ENCODE measurements around the gene RCN1.
"Not testable (repeated sequence)": the region's sequence is repeated elsewhere in the genome, so short reads cannot be mapped to it uniquely, and the experiment has no call there.

Gene RCN1

DNA sequence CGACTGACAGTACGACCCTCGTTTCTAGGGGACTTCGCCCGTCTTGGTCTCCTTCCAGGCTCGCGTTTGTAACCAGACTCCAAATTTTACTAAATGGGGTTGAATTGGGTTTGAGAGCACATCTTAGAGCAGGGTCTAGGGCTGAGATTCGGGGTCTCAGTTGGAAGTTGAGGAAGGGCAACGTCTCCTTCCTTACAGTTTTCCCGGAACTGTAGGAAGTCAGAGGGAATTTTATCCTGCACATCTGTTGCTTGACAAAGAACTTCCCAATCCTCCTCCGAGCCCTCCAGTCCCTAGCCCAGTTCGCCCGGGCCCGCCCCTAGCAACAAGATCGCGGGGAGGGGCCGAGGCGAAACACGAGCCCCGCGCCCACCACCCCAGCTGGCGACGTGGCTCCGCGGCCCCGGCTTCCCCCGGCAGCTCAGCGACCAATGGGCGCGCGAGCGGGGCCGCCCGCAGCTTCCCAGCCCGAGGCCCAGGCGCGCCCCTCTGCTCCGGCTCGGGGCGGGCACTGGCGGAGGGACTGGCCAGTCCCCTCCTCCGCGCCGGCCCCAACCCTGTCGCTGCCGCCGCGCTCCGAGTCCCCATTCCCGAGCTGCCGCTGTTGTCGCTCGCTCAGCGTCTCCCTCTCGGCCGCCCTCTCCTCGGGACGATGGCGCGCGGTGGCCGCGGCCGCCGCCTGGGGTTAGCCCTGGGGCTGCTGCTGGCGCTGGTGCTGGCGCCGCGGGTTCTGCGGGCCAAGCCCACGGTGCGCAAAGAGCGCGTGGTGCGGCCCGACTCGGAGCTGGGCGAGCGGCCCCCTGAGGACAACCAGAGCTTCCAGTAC lies at the start of gene RCN1:
Gene RCN1 (plus strand): TSS at position 530 of the 826 bp plus-strand sequence. CDS start 123 bp downstream, at position 653.
- DNase-seq, result peak; percentile 96

DNA sequence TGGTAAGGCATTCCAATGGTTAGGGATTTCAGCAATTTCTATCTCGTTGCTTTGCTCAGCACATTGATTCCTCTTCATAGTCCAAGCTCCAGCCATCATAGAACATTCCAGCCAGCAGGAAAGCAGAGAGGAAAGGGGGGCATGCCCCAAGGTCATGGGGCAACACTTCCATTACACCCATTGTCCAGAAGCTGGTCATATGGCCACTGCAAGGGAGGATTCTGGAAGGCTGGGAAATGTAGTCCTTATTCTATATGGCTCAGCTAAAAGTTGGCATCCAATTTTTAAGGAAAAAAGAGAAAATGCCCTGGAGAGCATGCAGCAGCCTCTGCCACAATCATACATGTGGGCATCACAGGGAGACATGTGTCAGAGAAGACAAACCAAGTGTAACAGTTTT lies 47.1 kb upstream of the RCN1 start:
- no peak for DNase-seq

DNA sequence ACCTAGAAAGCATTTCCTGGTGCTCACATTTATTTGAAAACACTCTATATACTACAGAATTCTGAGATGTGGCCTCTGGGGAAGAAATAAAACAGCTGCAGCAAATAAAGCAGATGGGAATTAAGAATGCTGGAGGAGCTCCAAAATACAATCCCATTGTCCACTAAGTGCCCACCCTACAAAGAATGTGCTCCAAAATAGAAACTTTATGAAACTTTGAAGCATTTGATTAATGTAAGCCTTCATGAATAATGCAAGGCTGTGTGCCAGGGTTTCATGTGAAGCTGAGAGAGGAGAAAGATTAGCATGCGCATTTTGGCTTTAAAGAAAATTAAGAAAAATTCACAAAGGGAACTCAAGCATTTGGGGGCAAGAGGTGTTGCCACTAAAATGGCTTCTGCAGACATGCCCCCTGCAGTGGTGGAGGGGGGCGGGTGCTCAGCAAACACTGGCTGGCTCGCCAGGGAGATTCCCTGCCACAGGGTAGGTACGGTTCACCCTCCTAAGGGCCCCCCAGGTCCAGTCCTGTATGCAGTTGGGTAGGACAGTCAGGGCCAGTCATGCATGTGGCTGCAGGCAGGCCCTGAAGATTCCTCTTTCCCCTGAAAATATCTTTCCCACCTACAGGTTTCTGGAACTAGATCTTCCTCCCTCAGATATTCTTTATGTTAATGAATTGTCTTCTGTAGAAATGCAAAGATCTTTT lies 46.6 kb upstream of the RCN1 start:
- no peak for DNase-seq

DNA sequence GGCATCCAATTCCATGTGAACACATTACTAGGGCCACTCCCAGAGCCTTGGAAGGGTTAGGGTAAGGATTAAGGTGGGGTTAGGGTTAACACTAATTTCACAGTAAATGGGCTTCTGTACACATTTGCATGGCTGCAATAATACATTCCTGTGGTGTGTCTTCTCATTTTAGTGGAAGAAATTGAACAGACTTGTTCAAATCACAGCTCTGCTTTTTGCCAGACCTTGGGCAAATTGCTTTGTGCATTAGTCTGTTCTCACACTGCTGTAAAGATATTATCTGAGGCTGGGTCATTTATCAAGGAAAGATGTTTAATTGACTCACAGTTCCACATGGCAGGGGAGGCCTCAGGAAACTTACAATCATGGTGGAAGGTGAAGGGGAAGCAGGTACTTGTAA lies 45.4 kb upstream of the RCN1 start:
- no peak for DNase-seq

DNA sequence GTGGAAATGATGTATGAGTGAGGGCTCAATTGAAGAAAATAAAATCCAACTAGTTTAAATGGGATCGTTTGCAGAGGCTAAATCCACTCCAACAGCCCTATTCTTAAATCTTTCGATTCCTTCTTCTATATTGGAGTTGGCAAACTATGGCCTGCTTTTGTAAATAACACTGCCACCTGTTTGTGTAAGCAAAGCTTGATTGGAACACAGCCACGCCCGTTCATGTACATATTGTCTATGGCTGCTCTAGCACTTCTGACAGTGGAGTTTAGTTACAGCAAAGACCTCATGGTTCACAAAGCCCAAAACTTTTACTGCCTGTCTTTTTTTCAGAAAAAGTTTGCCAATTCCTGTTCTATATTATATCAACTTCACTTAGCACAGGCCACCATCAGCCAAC lies 40.6 kb upstream of the RCN1 start:
- DNase-seq, result no peak

DNA sequence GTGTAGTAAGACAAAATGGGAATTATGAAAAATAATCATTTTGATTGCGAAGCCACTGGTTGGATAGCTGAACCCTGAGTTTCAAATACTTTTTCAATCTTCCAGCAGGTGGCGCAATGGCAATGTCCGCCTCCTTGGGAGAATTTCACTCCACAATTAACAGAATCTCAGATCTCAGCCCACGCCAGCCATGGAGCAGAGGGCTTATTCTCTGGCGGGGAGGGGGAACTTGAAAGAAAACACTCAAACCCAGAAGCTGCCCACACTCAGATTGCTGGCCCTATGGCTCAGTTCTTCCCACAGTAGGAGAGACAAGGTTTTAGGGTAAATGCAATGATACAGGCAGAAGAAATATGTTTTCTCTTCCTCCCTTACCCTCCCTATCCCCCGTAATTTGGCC lies 38.7 kb upstream of the RCN1 start:
- peak; percentile 59 for DNase-seq

DNA sequence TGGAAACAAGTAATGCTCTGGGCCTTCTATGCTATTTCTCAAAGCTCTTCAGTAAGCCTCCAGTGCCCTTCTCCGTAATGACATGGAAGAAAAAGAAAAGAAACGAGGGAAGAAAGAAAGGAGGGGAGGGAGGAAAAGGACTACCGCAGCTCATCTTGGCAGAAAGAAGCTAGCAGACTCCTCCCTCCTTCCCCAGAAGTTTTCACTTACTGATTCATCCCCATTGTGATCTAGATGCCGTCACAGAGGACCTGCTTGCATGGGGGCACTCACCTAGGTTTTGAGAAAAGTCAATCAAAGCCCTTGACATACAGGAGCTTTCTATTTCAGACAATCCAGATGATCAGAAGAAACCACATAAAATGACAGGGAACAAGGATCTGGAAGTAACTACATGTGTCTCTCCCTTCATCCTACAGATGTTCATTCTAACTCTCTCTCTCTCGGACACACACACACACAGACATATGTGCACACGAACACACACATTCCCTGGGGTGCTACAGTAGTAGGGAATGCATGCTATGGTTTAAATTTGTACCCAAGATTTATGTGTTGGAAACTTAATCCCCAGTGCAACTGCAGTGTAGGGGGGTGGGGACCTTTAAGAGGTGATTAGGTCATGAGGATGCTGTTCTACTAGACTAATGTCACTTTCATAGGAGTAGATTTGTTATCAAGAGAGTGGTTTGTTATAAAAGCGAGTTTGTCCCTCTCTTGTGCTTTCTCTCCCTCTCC lies 37.6 kb upstream of the RCN1 start:
- peak; percentile 18 for DNase-seq

DNA sequence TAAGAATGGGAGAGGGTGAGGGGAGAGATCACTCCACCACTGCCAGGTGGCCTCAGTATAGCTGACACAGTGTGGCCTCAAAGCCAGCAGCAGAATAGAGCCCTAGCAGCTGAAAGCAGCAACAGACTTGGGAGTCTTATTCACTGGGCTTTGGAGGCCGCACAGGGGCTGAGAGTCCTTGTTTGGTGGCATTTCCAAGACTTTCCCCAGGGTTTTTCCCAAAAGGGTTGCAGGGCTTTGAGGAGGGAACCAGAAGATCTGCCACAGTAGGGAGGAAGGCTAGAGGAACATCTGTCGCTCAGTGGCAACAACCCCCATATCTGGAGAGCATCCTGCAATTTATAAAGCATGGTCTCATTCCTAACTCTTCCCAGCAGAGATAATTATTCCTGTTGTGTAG lies 35.0 kb upstream of the RCN1 start:
- no peak for DNase-seq

DNA sequence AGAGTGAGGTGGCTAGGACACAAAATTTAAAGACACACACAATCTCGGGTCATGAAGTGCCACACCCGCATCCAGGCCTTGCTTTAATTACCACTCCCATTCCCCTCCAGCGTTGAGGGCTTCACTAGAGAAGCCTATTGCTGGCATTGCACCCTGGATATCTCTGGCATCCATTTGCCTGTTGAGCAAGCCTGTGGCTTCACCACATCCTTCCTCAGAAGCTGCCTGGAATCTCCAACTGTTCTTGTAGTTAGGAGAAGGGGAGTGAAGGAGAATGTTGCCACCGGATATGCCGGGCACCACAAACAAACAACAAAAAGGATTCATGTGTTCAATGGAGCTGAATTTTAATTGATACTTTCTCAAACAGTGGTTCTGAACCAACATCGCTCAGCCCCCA lies 34.4 kb upstream of the RCN1 start:
- DNase-seq, result no peak

DNA sequence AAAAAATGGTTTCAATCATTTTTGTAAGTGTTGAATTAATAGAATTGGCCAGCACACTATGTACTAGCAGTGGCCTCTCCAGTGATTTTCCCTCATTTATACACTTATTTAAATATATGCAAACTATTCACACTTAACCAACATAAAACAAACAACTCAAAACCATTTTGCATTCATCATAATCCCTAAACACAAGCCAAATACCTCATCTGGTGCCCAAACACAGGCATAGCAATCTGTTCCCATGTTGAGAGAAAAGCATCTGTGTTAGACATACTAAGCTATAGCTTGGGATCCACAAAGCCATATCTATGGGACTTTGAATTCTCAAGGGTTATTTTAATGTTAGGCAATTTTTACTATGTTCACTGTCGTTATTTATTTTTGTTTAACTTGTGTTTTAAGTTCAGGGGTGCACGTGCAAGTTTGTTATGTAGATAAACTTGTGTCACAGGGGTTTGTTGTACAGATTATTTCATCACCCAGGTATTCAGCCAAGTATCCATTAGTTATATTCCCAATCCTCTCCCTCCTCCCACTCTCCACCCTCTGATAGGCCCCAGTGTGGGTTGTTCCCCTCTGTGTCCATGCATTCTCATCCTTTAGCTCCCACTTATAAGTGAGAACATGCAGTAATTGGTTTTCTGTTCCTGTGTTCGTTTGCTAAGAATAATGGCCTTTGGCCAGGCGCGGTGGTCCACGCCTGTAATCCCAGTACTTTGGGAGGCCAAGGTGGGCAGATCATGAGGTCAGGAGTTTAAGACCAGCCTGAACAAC lies 31.0 kb upstream of the RCN1 start:
- no peak for DNase-seq

DNA sequence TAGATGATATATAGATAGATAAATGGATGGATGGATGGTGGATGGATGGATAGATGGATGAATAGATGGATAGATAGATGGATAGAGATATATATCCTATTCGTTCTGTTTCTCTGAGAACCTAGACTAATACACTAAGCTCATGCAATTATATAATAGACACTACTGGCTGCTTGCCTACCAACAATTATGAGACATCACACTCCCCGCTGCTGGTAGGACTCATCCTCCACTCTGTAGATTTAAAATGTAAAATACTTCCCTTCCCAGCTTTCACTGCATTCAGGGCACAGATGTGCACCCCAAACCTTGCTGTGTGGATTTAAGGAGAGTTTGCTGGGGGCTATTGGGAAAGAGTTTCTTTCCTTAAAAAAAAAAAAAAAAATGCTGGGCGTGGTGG lies 28.3 kb upstream of the RCN1 start:
- no peak for DNase-seq

DNA sequence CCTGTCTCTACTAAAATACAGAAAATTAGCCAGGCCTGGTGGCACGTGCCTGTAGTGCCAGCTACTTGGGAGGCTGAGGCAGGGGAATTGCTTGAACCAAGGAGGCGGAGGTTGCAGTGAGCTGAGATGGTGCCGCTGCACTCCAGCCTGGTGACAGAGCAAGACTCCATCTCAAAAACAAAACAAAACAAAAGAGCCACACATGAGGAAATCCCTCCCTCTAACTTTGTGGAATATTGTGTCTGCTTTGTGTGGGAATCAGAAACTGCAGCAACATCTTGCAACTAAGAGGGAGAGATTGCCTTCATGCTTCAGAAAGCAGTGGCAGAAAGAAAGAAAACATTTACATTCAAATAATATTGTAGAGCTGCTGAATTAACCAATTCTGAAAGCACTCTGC lies 27.8 kb upstream of the RCN1 start:
- not testable (repeated sequence) for DNase-seq

DNA sequence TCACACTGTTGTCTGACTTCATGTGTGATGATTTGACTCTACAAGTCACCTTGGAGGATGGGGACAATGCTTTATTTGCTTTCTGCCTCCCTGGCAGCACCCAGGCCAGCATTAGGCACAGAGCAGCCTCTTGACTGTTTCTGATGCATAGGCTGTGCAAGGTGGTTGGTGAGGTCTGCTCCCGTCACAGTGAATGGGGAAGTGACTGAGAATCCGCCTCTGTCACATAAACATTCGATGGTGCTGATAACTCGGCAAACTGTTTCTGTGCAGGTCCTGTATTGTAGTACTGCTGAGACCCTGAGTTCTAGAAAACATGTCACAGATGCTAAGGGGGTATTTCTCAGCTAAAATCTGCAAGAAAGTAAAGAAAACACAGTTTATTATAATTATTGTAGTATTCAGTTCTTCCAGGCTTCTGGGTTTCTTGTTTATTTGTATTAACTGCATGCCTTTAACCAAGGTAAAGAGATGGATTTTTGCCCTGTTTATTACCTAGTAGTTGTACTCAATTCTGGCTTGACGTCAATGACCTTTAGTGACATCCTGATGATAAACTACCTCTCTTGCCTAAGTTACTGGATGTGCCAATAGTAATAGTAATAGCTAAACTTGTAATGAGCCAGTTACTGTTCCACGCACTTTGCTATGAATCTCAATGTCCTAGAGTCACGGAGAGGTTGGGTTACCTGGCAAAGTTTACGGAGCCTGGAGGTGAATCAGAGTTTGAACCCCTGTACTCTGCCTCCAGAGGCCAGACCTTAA lies 24.8 kb upstream of the RCN1 start:
- no peak for DNase-seq

DNA sequence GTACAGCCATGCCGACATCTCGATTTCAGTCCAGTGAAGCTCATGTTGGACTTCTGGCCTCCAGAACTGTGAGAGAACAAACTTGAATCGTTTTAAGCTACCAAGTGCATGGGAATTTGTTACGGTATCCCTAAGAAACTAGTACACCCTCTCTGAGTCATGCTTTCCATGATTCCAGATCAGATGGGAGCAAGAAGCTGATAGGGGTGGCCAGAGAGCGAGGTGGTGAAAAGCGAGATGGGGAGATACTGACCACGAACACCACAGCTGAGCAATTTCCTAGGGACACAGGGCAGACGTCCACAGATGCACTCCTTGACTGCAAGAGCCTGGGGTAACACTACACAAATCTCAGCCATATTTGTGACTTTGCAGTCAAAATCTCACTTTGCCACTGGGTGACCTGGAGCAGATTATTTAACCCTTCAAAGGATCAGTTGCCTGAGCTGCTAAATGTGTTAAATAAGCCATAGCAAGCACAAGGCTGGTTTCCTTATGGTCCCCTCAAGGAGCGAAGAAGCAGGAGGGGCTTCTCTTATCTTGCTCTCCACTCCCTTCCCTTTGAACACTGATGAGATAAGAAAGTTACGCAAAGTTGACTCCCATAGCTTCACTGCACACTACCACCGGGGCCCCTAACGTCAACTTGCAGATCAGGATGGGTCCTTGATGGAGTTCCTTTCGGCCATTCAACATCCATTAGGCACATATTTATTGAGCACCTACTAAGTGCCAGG lies 22.6 kb upstream of the RCN1 start:
- DNase-seq, result no peak

DNA sequence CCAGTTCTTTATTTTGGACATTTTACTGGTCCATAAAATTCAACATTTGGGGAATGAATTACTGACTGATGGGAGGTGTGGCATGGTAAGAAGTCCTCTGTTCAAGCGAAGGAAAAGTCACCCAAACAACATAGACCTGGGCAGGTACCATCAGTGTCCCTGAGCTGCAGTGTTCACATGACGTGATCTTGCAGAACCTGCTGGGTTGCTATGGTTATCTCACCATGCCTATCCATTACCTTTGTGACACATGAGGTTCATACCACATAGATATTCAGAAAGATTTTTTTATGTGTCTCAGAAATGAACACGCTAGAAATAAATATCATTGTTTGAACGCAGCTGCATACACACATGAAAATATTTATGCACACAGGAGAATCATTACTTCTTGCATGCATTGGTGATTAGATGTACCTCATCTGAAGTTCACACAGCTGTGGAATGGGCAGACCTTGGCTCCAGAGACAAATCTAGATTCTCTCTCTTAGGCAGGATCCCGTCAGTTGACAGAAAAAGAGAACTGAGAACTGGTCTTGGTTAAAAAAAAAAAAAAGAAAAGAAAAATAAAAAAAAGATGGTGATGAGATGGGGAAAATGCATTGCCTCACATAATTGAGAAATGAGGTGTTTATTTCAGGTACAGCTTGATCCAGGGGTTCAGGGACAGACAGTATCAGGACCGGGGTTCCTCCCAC lies 21.4 kb upstream of the RCN1 start:
- DNase-seq, result no peak

DNA sequence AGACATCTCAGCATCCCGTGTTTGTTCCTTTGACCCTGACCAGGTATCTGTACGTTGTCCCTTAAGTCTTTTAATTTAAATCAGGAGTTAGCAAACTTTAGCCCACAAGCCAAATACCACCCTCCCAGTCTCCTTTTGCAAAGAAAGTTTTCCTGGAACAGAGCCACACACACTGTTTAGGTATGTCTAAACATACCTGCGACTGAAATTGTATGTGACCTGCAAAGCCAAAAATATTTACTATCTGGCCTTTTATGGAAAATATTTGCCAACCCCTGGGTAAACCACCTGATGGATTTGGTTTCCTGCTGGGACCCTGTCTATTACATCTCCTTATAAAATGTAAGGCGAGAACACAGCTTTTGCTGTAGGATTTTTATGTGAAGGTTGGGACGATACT lies 20.2 kb upstream of the RCN1 start:
- no peak for DNase-seq

DNA sequence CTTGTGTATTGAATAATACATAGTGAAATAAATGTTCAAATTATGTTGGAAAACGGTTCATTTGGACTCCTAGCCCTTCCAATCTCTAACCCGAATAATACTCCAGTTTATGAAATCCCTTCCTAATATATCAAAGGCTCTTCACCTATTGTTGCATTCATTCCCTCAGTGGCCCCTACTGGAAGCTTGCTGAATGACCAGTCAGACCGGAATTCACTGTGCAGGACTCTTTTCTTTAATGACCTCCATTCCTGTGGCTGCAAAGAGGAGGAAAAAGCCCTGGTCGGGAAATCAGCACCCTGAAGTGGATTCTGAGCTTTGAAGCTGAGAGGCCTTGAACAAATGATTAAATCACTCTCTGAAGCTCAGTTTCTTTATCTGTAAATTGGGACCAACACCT lies 19.1 kb upstream of the RCN1 start:
- DNase-seq, result no peak

DNA sequence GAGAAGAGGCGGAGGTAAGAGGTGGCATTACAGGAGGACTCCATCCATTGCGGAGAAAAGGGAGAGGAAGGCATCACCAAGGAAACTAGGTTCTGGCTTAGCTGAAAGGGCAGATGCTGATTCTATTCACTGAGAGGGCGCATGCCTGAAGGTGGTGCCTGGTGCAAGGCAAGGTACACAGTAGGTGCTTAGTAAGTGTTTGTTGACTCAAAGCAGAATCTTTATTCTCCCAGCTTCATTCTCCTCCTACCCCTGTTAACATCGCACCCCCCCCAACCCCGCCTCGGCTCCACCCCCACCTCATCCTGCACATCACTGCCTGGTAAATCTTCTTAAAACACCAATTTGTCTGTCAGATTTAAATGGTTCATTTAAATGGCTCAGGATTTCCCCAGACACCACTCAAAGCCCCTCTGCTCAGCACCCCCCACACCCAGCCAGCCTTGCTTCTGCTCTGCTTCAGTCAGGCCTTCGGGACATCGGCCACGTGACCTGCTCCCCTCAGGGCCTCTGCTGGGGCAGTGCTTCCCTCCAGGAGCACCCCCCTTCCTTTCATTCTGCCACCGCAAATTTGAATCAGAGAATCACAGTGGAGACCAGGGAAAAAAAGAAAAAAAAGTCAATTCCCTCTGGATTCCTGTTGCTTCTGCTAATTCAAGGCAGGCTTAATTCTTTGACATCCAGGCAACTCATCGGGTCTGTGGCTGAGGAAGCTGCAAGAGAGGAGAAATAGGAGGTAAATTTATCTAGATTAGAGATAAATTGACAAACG lies 17.8 kb upstream of the RCN1 start:
- peak; percentile 61 for DNase-seq

DNA sequence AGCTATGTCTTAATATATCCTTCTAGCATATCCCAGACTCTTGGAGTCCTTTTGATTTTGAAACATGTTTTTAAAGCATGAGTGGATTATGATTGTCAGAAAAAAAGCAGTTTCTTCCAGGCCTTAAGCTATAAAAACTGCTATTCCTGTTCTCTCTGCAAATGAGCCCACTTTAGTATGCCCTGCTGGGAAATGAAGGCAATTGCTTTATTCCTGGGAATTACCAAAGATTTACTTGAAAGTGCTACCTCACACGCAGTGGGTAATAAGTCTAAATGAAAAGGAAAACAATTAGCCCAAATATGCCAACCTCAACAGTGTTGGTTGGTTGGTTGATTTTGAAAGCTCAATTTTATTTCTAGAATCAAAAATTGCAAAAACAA lies 17.2 kb upstream of the RCN1 start:
- no peak for DNase-seq

DNA sequence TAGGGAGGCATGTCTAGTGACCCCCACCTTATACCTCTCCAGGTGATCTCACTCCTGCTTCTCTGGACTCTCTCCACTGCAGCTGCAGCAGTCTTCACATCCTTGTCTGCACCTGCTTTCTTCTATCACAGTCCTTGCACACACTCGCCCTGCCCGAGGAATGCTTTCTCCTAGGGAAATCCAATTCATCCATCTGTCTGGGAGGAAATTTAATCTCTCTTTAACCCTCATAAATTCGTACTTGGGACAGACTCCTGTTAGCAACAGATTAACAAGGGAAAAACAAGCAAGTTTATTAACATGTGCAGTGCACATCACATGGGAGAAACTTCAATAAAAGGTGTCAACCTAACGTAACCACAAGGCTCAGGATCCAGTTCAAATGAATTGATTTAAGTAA lies 11.3 kb upstream of the RCN1 start:
- DNase-seq, result peak; percentile 65
